ENCODE results near the gene CAMKK2. TPM values are rescaled to one million over a fixed set of nuclear protein-coding genes. Genes with fewer than 3 reads are reported as not detected.
"Not testable (repeated sequence)": the region's sequence is repeated elsewhere in the genome, so short reads cannot be mapped to it uniquely, and the experiment has no call there.

CAMKK2 gene
- 30.5 and 31.2 TPM in 2 replicates for total RNA-seq

DNA sequence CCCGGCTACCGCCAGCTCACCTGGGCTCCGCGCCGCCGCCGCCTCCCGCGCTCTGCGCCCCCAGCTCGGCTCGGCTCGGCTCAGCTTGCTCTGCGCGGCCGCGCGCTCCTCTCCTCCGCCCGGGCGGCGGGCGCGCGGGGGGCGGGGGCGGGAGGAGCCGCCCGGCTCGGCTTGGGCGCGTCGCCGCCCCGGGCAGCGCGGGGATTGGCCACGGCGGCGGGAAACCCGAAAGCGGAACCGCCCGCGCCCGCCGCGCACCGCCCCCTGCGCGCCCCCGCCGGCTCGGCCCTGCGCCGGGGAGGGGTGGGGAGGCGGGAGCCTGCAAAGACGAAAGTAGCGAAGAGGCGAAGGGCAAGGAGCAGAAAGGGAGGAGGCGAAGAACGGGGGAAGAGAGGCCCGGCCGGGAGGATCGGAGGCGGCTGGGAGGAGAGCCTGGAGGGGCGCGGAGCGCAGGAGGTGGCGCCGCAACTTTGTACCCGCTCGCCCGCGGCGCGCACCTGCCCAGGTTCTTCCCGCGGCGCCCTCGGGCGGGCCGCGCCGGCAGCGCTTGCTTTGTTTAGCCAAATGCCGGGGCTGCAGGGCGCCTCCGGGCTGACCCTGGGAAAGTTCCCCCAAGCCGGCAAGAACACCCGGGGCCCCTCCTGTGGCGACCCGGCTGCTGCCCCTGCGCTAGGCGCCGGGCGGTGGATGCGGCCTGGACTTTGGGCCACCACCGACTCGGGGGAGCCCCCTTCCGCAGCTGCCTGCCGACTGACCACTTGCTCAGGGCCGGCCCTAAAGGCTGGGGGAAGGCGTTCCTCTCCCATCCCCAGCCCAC is at the start of gene CAMKK2:
Gene CAMKK2 (minus strand): TSS at position 92 of the 817 bp plus-strand sequence. CDS start 22,183 bp downstream, outside the sequence.
- intact Hi-C loops (cut with micrococcal nuclease) = loop anchor here (1.0 kb wide), 1 partner anchor 55 kb away; the partner anchor contains the start of gene ANAPC5

GRCh38 chr12:121345151-121345815 is 48.8 kb upstream of the CAMKK2 start:
- intact Hi-C loops (cut with micrococcal nuclease) = no loop called here

DNA sequence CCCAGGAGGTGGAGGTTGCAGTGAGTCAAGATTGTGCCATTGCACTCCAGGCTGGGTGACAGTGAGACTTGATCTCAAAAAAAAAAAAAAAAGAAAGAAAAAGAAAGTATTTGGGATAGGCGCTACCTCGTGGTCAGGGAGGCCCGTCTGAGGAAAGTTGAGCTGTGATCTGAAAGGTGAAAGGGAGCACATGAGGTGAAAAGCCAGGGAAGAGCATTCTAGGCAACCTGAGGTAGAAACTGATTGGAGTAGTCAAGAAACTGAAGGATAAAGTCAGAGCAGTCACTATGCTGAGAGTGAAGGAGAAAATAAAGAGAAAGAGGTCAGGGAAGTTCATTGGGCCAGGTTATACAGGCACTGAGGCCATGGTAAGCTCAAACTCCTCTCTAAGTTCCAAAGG is 48.0 kb upstream of the CAMKK2 start:
- intact Hi-C loops (cut with micrococcal nuclease) = no loop called here

DNA sequence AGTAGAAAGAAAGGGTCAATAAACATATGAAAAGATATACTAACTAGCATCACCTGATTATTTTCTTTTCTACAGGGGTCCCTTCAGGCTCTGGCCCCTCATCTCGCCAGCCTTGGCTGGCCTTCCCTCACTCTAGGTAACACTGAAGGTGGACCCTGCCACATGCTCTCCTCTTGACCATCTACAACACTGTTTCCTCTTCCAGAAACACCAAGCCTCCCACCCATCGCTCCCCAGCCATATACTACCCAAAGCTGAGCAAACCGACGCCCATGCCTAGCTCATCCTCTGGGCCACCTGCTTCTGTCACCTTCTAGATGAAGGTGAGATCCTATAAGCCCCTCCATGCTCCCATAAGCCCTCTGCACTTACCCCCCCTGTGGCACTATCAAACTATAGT is 40.9 kb upstream of the CAMKK2 start:
- intact Hi-C loops (cut with micrococcal nuclease) = no loop called here

GRCh38 chr12:121334513-121335343 is 38.2 kb upstream of the CAMKK2 start:
- intact Hi-C loops (cut with micrococcal nuclease) = loop anchor here (1.0 kb wide), 2 partner anchors 18 to 109 kb away; partner anchors contain the start of gene ANAPC5

DNA sequence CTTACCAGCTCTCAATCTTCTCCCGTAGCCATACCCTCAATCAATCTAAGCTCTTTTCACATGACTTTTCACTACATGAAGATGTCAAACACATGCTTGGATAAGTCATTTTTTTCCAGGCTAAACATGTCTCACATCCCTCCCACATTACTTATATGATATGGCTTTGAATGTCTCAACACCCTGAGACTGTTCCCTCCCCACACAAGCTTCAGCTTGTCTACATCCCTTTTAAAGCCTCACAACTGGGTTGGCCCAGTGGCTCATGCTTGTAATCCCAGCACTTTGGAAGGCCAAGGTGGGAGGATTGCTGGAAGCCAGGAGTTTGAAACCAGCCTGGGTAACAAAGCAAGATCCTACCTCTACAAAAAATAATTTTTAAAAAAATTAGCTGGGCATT is 37.2 kb upstream of the CAMKK2 start:
- intact Hi-C loops (cut with micrococcal nuclease) = loop anchor here (1.0 kb wide), 2 partner anchors 19 to 110 kb away; partner anchors contain the start of gene ANAPC5

GRCh38 chr12:121331248-121331647 is 34.7 kb upstream of the CAMKK2 start:
- intact Hi-C loops (cut with micrococcal nuclease) = no loop called here

- intact Hi-C loops (cut with micrococcal nuclease) = no loop called here
These were observed 34.2 kb upstream of the CAMKK2 start for GRCh38 chr12:121330692-121331091.

DNA sequence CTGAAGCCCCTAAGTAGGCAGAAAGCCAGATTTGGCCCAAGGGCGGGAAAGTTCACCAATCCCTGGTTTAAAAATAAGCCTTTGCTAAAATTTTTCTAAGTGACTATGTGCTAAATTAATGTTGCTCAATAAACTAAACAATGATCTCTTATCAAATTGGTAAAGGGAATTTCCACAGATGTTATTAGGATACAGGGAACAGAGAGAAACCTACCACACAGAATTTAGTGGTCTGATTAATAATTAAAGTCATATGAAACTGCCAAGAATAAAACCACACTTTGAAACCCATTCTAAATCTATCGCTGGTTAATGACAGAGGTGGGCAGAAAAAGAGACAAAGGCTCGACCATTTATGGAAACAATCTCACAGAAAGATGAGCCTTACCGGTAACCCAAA is 33.7 kb upstream of the CAMKK2 start:
- intact Hi-C loops (cut with micrococcal nuclease) = no loop called here

DNA sequence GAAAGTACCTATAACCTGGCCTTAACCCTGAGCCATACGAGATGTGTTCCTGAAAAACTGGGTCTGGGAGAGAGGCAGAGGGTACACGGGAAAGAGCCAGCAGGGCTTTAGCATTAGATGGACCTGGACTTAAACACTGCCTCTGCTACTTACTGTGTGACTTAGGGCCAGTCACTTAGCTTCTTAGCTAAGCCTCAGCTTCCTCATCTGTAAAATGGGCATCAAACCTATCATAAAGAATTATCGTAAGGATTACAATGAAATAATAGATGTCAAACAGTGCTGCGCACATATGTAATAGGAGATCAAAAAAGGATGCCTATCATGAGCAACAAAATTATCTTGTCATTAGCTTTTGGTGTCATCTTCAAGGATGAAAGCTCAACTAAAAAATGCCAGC is 32.1 kb upstream of the CAMKK2 start:
- intact Hi-C loops (cut with micrococcal nuclease) = no loop called here

DNA sequence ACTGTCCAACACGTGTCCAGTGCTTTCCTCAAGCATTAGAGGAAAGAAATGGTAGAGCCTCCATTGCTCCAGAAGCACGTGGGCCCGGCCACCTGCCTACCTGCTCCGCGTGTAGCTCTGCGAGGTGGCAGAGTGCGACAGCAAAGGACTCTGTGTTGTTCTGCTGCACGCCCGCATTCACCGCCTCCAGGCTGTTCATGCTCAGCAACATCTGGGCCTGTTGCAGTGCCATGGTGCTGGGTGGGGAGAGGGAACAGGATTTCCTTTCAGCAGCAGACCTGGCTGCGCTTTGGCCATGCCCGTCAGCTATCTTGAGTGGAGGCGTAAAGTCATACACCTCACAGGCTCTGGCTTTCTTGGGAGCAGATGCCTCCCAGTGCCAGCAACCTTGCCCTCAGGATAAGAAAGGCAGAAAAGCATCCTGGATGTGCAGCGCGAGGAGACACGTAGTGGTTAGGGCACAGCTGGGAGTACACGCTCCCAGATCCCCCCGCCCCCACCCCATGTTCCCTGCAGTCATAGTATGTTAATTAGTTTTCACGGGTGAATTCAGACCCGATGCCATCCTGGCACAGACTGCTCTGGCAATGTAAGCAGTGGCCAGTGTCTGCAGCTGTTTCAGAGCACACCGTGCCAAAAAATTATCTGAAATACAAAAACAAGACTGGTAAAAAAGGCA is 30.6 kb upstream of the CAMKK2 start:
- intact Hi-C loops (cut with micrococcal nuclease) = no loop called here

GRCh38 chr12:121325922-121326396 is 29.4 kb upstream of the CAMKK2 start:
- intact Hi-C loops (cut with micrococcal nuclease) = no loop called here

- intact Hi-C loops (cut with micrococcal nuclease) = no loop called here
These were observed 27.4 kb upstream of the CAMKK2 start for GRCh38 chr12:121323908-121324307.

DNA sequence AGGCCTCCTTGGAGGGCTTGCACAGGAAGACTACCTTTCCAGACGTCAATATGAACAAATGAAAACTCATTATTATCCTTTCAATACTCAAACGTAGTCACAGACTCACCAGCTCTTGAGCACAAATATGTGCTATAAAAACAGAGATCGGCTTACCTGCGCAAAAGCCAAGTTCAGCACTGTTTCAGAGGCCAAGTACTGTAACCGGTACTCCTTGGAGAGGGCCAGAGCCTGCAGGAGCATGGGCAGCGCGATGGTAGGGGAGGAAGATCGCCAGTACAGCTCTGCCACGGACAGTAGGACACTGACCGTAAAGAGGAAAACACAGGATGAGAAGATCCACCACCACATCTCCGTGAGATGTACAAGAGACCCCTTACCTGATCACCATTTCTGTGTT is 21.6 kb upstream of the CAMKK2 start:
- intact Hi-C loops (cut with micrococcal nuclease) = no loop called here

DNA sequence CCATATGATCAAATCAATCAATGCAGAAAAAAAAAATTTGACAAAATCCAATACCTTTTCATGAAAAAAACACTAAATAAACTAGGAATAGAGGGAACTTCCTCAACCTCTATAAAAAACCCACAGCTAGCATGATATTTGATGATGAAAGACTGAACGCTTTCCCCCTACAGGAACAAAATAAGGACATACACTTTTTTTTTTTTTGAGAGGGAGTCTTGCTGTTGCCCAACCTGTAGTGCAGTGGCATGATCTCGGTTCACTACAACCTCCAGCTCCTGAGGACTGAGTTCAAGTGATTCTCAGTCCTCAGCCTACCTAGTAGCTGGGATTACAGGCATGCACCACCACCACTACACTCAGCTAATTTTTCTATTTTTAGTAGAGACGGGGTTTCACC is 17.9 kb upstream of the CAMKK2 start:
- intact Hi-C loops (cut with micrococcal nuclease) = no loop called here

- intact Hi-C loops (cut with micrococcal nuclease) = not testable (repeated sequence)
These were observed 13.7 kb upstream of the CAMKK2 start for GRCh38 chr12:121310231-121310630.

DNA sequence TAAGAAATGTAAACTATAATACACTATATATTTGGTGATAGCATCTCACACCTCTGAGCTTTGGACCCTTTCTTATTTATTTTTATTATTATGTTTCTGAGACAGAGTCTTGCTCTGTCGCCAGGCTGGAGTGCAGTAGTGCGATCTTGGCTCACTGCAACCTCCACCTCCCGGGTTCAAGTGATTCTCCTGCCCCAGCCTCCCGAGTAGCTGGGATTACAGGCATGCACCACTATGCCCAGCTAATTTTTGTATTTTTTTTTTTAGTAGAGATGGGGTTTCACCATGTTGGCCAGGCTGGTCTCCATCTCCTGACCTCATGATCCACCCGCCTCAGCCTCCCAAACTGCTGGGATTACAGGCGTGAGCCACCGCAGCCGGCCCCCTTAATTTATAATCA is 10.9 kb upstream of the CAMKK2 start:
- intact Hi-C loops (cut with micrococcal nuclease) = not testable (repeated sequence)

GRCh38 chr12:121304306-121304705 is 7.8 kb upstream of the CAMKK2 start:
- intact Hi-C loops (cut with micrococcal nuclease) = no loop called here

- intact Hi-C loops (cut with micrococcal nuclease) = no loop called here
These were observed 5.4 kb upstream of the CAMKK2 start for GRCh38 chr12:121301876-121302275.

DNA sequence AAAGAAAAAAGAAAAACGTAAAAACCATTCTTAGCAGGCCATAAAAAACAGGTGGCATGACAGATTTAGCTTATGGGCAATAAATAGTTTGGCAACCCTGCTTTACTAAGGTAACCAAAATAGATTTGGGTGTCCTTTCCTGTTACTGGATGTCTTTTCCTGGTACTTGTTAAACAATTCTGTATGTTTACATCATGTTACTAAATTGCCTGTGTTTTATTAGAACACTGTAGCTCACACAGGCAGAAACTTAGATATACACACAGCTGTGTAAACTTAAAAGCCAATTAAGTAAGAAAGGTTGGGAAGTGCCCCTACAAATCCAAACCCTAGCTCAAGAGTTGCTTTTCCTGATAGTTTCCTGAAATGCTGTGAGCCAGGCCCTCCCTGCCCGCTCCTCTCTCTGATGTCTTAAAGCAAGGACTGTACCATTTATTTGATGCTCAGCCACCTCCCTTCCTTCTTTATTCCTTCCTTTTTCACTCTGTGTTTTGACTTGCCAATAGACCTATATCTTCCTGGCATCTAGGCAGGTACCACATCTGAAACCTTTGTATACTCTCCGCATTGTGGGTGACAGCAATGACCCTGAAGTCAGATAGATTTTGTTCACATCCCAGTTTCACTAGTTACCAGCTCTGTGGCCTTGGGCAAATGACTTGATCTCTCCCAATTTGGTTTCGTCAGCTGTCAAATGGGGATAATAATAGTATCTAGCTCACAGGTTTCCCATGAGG is 3.7 kb upstream of the CAMKK2 start:
- intact Hi-C loops (cut with micrococcal nuclease) = no loop called here
